ENCODE measurements around the gene FERD3L.
A peak's percentile ranks its signal among the peaks of the same experiment; 100 is the strongest.
"Not testable (repeated sequence)": the region's sequence is repeated elsewhere in the genome, so short reads cannot be mapped to it uniquely, and the experiment has no call there.

FERD3L gene, protein sequence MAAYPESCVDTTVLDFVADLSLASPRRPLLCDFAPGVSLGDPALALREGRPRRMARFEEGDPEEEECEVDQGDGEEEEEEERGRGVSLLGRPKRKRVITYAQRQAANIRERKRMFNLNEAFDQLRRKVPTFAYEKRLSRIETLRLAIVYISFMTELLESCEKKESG

DNA sequence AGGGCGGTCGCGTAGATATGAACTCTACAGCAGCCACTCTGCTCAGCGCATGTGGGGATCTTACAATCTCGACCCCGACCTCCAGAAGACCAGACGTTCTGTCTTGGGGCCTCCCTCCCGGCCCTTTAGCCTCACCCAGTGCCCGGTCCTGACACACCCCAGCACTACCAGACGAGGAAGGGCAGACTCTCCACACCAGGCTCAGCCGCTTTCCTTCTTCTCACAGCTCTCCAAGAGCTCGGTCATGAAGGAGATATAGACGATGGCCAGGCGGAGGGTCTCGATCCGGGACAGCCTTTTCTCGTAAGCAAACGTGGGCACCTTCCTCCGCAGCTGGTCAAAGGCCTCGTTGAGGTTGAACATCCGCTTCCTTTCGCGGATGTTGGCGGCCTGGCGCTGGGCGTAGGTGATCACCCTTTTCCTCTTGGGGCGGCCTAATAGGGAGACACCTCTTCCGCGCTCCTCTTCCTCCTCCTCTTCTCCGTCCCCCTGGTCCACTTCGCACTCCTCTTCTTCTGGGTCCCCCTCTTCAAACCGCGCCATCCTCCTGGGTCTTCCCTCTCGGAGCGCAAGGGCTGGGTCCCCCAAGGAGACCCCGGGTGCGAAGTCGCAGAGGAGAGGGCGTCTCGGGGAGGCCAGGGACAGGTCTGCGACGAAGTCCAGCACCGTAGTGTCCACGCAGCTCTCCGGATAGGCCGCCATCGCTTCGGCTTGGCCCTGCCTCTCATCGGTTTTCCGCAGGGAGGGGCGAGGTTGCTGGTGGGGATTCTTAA is at the start of gene FERD3L:
Gene FERD3L, minus strand, starts transcription at position 761 of the 773 bp plus-strand sequence. Its CDS starts 59 bp downstream, at position 702.
- H3K27ac ChIP-seq = peak within 1 kb of the TSS in 5 of 21 experiments; percentile 10 to 47 (median 18)
- H3K4me3 ChIP-seq = peak within 1 kb of the TSS in 4 of 7 experiments; percentile 1 to 24 (median 14)

DNA sequence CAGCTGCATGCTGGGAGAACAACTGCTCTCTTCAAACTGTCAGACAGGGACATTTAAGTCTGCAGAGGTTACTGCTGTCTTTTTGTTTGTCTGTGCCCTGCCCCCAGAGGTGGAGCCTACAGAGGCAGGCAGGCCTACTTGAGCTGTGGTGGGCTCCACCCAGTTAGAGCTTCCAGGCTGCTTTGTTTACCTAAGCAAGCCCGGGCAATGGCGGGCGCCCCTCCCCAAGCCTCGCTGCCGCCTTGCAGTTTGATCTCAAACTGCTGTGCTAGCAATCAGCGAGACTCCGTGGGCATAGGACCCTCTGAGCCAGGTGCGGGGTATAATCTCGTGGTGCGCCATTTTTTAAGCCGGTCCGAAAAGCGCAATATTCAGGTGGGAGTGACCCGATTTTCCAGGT is 49.2 kb upstream of the FERD3L start:
- peak overlapping the region in 1 of 7 experiments; percentile 29 for H3K4me3 ChIP-seq
- H3K27ac ChIP-seq = not testable (repeated sequence)

DNA sequence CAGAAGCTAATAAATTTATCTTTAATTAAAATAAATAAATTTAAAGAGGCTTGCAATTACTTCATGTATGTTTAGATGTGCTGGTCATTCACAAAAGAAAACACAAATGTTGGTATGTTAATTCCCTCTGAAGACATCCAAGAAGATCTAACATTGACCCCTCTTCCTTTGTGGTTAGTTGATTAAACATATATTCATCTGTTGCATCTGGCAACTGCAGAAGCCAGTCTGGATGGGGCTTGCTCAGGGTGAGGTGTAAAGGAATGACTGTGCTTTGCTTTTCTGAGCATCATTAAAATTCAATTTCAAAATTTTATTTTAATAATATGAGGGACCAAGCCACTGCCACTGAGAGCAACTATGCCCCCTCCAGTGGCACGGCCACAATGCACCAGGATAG is 36.4 kb upstream of the FERD3L start:
- H3K4me3 ChIP-seq = no peak overlapping the region
- no peak overlapping the region for H3K27ac ChIP-seq

DNA sequence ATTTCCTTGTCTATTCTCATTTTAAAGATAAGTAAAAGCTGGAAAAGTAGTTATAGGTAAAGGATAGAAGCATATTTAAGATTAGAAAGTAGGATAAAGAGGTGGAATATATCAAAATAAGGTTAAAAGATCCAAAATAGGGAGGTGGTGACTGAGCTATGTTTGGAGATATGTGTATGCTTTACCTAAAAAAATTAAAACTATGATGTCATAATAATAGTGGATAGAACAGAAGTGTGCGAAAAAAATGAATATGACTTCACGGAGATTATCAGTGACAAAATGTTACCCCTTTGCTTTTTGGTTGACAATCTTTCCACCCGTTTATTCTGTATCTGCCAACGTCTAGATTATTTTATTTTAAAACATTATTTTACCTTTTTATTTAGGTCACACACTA is 33.4 kb upstream of the FERD3L start:
- no peak overlapping the region for H3K4me3 ChIP-seq

DNA sequence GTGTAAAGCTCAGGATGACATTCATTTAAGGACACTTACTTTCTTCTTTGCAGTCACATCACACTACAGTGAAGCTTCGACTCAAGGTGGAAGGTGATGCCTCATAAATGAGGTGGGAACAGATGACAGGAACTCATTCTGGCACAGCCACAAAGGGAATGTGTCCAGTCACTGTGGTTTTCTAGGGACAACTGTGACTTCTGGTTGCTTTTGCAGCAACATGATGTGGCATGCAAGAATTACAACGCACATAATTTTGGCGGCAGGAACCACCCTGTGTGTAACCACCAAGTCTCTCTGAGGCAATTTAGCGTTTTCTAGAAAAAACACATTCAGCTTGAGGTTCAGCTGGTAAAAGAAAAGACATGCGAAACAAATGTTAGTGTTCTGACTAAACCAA is 32.0 kb upstream of the FERD3L start:
- no peak overlapping the region for H3K27ac ChIP-seq
- no peak overlapping the region for H3K4me3 ChIP-seq

More for the DNA sequence above, 33.4 kb upstream of the FERD3L start:
- no peak overlapping the region for H3K27ac ChIP-seq

DNA sequence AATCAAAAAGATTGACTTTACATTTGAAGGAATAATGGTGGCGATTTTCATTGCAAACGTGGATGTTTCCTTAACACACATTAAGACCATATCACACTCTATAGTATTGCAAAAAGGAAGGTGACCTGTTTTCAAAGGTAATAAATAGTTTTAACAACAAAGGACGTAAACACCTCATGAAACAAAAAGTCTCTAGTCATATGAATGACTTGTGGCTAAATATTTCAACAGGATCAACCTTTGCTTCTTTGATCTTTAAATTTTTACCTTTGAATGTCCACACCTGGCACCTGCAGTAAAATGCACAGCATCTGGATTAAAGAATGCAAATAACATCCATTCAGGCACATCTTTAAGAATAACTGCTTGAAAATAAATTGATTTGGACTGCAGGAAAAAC is 30.0 kb upstream of the FERD3L start:
- Histone ChIP-seq H3K27ac (no peak overlapping the region), H3K4me3 (no peak overlapping the region)

DNA sequence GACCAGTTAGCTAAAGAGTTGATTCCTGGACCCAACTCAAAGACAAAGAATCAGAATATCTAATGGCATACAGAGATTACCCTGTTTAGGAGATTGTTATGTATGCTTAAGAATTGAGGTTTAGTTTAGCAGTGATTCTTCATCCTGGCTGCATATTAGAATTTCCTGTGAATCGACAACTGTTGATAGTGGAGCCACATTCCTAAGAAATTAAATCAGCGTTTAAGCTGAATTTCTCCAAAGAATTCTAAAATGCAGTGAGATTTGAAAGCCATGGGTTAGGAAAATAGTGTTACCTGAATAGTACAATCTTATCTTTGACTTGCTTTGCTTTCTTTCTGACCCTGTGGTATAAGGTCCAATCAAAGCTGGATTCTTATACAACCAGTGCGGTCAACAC is 16.4 kb upstream of the FERD3L start:
- H3K27ac ChIP-seq = no peak overlapping the region
- H3K4me3 ChIP-seq = no peak overlapping the region

DNA sequence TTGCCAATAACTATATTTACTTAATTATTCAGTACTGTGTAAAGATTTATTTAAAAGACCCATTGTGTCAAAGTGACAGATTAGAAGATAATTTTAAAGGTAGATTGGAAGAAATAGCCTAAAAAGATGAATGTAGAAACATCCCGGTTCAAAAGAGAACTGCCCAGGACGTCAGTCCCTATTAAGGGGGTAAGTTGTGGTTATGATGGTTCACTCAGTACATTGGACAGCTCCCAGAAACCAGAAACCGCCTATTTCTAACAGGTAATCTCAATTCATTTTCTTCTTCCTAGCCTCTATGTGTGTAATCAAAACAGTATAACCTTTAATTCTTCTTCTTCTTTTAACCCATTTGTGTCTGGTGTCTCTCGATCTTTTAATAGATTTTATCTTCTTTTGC is 1.5 kb upstream of the FERD3L start:
- no peak overlapping the region for H3K4me3 ChIP-seq
- no peak overlapping the region for H3K27ac ChIP-seq

DNA sequence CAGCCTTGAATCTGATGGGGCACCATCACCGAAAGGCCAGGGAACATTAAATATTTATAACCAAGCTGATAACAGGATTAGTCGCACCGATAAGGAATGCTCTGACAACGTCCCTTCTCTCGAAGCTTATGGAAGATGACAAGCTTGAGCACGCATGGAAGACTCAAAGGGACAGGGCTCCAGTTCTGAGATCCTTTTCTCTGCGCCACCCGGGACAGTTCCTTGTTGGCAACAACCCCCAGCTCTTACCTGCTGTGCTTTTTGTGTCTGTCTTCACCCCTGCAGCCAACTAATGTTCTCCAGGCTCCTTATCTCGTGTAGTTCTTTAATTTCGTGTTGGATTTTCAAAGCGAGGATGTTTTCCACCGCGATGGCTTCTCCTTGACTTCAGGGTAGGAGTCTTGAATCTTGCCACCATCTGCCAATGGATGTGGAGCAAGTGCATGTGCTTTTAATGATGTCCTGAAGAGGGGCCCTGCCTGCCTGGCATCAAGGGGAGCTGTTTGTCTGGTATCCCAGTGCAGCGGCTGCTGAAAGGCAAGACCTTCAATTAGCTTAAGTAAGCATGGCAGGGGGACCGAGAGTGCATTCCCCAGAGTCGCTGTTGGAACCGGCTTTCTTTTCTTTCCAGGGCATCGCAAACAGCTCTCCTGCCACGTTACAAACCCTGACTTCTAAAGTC is 354 bp upstream of the FERD3L start:
- Histone ChIP-seq H3K4me3 (peak overlapping the region in 1 of 7 experiments; percentile 20), H3K27ac (no peak overlapping the region)

DNA sequence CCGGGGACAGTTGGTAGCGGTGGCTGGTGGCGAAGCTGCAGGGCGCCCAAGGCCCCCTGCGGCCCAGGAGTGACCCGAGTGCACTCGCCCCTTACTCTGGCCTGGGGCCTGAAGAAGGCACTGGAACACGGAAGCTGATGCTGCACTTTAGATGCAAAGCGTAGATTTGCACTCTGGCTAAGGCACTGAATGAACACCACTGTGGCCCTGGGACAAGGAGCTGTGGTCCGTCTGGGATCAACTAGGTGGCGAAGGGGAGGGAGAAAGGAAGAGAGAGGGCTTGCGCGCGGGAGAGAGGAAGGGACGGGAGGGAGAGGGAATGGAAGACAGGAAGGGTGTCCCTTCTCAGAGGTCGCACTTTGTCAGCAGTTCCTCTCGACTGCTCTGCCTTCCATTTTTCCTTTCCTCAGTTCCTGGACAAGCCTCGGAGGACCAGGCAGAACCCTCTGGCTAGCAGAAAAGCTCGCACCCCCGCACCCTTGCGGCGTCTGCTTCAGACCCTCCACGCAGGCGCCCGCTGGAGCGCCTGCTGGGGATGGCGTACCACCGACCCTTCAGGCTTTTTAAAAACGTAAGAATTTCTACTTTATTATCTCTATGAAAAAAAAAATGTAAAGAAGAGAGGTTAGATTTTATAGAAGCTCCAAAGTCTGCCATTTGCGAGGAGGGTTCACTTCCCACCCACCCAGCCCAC is 1.2 kb downstream of the FERD3L start:
- Histone ChIP-seq H3K27ac (peak overlapping the region in 5 of 21 experiments; percentile 10 to 47 (median 18)), H3K4me3 (peak overlapping the region in 3 of 7 experiments; percentile 8 to 24 (median 20))

DNA sequence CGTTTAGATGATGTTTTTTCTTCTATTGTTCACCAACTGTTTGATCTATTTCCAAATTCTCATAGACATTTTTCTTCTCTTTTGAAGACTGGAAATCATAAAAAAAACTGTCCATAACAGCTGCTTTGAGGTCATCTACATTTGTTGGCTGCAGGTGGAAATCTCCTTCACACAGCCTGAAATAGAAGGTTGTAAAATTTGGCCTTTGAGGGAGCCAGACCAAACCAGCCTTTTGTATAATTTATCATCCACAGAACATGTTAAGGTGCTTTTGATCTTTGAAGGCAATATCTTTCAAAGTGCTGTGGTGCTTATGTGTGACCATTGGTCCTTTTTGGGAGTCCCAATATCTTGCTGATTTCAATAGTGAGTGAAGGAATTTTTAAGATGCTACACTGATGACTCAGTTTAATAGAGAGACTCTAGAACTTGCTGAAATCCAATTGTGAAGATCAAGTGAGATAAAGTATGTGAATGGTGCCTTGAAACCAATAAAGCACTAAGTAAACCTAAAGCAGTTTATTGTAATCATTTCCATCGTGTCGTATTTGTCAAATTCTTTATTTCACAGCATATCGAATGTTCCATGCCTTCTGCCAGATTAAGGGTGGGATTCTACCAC is 5.4 kb downstream of the FERD3L start:
- Histone ChIP-seq H3K4me3 (no peak overlapping the region), H3K27ac (no peak overlapping the region)

DNA sequence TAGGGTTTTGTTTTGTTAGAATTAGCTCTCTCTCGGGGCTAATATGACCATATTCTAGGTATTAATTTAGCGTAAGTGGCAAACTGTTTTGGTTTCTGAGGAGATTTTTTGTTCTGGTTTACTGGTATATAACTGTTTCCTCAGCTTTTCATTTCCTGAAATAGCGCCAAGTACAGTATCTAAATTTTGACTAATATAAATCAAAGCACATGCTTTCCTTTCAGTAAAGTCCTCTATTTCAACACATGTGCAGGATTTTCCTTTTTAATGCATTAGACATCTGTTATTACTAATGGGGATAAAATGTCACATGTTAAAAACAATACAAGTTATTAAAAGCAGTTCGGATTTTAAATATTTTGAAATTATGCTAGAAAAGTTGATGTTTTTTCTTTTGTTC is 11.3 kb downstream of the FERD3L start:
- no peak overlapping the region for H3K27ac ChIP-seq
- H3K4me3 ChIP-seq = no peak overlapping the region

DNA sequence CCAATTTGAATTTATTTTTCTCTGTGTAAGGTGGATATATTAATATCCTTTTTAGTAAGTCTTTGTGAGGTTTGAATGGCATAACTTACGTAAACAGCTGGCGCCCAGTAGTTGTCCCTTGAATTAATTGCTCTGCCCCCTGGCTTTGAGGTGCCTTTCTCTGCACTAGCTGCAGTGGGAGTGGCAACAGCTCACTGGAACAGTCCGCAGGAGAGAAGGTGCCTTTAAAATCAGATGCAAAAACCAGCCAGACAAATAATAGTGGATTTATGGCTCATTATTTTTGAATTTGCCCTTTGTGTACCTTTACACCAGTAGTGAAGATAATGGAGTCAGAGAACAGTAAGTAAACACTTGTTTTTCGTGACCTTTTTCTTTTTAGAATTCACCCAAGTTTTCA is 11.8 kb downstream of the FERD3L start:
- H3K27ac ChIP-seq = no peak overlapping the region

DNA sequence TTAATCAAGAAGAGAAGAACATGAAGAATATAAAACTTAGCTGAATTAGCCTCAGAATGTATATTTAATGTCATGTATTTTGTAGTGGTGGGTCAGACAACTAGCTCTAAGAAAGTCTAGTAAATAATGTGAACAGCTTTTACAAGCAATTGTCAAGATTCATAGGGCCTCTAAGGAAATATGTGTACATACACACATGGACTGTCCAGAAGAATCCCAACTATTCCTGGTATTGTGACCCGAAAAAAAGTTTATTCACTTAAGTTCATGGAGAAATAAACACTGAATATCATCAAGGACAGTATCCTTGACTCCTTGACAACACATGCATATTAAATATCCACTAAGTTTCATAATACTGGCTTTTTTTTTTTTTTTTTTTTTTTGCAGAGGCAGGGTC is 16.4 kb downstream of the FERD3L start:
- no peak overlapping the region for H3K4me3 ChIP-seq

More for the DNA sequence above, 11.8 kb downstream of the FERD3L start:
- no peak overlapping the region for H3K4me3 ChIP-seq

DNA sequence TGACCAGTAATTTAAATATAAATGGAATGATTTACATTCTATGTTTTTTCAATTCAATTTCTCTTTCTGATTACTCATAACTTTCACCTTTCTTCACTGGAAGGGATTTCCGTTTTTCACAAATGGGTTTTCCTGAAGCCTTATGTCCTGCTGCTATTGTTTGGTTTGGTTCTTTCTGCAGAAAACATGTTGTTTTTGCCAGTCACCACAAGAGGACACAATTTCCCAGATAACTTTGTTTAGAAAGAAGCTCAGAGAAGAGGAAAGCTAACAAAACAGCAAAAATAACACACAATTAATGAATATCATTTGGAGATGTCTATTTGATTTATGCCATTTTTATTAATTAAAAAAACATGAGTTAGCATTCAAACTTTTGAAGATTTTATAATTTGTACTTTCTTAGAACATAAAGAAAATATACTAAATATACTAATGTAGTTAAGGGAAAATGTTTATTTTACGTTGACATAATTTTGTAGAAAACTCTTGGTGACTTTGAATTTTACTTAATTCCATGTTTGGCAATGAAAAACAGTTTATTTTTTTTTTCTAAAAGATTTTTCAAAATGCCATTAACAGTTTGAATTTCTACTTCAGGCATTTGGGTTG is 23.1 kb downstream of the FERD3L start:
- Histone ChIP-seq H3K27ac (no peak overlapping the region), H3K4me3 (no peak overlapping the region)

More for the DNA sequence above, 16.4 kb downstream of the FERD3L start:
- no peak overlapping the region for H3K27ac ChIP-seq

DNA sequence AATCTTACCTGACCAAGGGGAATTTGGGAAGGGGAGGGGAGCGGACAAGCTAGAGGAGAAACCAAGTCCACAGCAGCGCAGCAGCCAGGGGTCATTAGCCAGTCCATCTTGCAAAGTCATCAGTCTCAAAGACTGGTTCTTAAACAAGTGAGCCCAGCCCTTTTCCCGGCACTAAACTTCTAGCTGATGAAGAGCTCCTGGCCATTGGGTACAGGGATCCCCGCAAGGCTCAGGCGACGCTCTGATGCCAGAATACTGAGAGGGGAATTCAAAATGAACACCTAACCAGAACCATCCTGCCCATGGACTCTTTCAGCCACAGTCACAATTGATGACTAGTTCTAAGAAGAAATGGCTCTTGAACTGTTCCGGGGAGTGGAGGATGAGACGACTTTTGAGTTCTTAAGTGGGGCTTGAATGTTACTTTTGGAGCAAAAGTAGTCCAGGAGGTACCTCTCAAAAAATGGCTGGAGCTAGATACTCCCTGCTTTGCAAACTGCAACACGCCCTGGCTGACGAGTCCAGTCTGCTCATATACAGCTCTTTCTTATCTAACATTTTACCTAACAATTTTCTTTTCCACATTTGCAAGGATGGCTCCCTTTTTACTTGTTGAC is 25.2 kb downstream of the FERD3L start:
- peak overlapping the region in 6 of 21 experiments; percentile 18 to 94 (median 76) for H3K27ac ChIP-seq
- H3K4me3 ChIP-seq = peak overlapping the region in 2 of 7 experiments; percentile 17 to 40

DNA sequence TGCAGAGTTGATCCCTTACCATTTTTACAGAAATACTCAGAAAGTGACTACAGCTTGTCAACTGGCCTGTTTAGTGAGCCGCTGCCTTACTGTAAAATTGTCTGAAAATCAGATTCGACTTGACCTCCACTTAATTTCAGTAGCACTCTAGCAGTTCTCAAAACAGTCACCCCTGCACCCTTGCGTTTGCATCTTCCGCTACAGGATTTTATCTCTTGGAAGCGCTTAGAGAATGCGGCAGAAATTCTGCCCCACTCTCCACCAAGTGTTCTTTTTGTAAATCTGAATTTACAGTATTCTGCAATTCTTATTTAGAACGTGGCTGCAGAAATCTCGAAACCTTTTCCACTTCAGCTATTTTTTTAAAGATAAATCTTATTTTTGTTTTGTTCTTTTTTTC is 25.8 kb downstream of the FERD3L start:
- Histone ChIP-seq H3K27ac (peak overlapping the region in 11 of 21 experiments; percentile 12 to 94 (median 74)), H3K4me3 (peak overlapping the region in 1 of 7 experiments; percentile 40)

DNA sequence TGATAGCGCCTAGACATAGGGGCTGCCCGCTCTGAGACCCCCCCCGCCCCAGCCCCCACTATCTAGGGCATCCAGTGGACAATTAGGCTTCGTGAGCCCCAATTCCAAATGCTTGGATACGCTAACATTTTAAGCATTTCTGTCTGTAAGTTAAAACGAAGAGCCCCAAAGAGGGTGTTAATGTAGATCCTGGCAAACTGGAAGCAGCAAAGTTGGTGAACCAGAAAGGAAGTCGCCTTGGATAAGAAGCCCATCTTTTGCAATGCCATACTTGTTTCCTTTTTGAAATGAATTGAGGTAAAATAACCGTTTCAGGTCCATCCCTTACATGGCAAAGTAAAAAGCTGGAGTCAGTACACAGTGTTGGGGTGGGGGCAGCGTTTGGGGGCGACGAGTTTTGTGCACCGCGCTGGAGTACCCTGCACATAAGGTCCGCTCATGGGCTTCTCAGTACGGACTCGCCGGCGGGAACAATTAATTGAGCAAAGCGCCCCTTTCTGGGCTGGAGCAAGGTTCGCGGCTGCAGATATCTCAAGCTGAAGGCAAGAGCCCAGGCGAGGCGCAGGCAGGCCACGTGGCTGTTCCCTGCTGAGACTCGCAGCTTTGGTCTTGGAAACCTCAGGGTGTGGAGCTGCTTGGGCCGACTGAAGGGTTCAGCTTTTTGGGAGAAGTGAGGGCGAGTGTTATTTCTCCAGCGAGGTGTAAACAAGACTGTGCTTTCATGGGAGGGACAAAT is 26.4 kb downstream of the FERD3L start:
- Histone ChIP-seq H3K4me3 (peak overlapping the region; percentile 31 to 51 (median 42)), H3K27ac (peak overlapping the region in 19 of 21 experiments; percentile 25 to 94 (median 78))

Data from skin epidermis (tissue), 12 donors.